HG03064 (cell line): ENCODE data around the gene SCAP.

Experiments
- ATAC-seq: cut with Tn5 transposase; IDR thresholded peaks from one replicate; pipeline ENCODE4 v1.9.1; 2021; ENCODE audit warnings: low read depth; ENCODE audit not compliant: unreplicated experiment

SCAP gene

DNA sequence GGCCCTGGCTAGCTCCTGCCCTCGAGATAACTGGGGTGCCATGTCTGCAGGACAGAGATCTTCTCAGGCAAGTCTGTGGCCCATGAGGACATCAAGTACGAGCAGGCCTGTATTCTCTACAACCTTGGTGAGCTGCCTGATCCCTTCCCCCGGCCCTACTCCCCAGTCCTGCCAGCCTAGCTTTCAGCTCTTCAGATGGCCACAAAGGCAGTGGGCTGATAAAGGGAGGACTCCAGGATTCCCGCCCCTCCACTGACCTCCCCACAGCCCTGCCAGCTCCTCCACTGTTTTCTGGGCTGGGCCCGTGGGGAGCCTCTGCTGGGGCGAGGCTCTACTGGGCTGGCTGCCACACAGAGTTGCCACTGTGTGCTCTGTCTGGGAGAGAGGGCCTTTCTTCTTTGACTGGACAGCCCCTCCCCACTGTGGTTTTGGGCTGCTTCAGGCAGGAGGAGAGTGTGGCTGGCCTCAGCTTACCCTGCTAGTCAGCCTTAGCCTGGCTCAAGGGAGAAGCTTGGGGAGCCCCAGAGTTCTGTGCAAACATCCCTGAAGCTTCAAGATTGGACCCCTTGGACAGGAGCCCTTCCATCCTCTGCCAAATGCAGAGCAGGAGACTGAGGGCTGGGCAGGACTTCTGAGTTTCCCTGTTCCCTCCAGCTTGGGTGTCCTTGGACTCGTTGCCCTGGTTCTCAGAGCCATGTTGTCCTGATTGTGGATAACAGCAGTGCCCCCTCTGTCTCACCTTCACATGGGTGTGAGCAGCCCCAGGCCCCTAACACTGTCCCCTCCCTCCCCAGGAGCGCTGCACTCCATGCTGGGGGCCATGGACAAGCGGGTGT is 70.6 kb downstream of the SCAP start:
- no peak for ATAC-seq

DNA sequence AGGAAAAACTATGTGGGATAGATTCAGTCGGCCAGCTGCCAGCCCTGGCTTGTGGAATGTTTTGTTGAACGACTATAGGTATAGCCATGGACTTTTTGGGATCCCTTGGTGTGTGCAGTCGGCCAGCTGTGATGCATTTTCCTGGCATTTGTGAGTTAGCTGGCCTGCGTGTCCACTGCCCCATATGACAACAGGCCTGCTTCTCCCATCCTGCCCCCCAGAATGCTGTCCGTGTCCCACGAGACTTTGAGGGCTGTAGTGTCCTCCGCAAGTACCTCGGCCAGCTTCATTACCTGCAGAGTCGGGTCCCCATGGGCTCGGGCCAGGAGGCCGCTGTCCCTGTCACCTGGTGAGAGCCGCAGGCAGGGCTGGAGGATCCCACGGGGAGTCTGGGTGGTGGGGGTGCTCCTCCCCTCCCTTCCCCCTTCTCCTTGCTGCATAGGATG is 71.3 kb downstream of the SCAP start:
- no peak for ATAC-seq

DNA sequence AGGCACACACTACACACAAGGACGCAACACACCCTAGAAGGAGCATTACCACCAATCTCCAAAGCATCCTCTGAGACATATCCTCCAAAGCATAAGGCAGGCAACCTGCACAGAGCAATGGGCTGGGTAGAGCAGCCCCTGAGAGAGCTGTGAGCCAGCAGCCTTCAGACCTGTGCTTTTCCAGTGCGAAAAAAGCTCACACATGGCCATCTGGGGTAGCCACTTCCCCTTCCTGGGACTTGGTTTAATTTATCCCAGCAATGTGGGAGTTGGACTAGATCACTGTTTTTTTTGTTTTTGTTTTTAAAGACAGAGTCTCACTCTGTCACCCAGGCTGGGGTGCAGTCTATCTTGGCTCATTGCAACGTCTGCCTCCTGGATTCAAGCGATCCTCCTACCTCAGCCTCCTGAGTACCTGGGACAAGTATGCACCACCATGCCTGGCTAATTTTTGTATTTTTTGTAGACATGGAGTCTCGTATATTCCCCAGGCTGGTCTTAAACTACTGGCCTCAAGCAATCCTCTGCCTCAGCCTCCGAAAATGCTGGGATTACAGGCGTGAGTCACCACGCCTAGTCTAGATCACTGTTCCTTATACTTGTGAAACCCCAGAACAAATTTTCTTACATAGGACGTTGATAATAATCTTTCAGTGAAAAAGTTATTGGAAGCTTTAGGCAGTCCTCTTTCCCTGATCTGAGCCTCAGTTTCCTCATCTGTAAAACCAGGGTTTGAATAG is 76.0 kb downstream of the SCAP start:
- no peak for ATAC-seq

DNA sequence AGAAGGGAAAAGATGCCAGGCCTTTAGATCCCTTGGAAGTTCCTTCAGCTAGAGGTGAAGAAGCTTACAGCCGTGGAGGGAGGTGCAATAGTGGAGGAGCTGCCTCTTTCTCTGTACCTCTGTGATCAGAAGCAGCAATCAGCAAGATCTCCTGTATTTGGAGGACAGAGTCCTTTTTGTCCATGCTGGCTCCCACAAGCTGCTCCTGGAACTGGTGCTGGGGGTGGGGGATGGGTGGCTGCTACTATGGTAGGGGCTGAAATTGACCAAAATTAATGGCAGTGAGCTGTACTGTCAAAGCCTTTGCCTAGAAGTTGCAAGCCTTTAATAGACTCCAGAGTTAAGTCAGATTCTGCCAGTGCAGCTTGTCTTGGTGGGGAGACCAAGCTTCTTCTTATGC is 76.7 kb downstream of the SCAP start:
- ATAC-seq, result no peak

DNA sequence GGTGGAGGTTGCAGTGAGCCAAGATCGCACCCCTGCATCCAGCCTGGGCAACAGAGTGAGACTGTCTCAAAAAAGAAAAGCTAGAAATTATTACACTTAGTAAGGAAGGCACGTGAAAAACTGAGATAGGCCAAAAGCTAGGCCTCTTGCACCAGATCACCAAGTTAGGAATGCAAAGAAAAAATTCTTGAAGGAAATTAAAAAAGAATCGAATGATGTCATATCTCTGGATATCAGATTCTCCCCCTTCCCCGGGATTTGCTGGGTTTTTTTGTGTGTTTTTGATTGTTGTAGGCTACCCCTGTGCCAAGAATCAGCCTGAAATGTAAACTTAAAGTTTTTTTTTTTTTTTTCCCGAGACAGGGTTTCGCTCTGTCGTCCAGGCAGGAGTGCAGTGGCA is 77.5 kb downstream of the SCAP start:
- ATAC-seq, result no peak

DNA sequence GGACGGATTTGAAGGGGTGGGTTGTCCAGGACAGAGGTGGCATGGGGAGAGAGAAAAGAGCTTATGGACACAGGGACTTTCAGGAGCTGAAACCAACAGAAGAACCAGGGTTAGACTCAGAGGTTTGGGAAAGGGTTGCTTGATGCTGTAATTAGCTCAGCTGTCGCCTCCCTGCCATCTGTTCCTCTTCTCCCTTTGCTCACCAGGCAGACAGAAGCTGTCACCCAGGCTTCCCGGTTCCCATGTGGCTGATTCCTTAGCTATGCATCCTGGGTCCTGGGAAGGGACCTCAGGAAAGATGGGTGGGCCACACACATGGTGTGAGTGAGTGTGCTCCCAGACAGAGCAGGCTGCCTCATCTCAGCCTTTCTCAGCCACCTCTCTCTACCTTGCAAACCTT is 80.9 kb downstream of the SCAP start:
- no peak for ATAC-seq

DNA sequence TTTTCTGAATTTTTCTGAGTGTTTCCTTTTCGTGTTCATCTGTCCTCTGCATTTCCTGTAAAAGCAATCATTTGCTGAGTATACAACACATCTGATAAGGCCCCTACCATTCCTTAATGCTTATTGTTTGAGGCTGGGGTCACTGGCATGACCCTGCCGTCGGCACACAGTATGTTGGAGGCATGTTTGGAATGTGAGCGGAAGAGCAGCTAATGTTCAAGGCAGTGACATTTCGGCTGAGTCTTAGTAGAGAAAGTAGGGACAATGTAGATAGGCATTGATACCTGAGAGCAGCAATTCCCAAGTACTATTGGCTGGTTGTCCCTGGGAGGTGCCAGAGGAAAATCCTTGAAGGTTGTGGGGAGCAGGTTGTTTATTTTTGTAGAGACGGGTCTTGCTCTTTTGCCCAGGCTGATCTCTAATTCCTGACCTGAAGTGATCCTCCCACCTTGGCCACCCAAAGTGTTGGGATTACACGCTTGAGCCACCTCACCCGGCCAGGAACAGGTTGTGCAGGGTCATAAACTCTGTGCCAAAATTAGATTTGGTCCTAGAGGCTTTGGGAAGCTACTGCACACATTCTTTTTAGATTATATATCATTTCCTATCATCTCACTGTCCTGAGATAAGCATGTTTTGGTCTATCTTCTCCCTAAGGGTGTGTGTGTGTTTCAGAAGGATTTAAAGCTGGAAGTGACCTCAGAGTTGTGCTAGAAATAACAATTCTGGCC is 81.4 kb downstream of the SCAP start:
- no peak for ATAC-seq

DNA sequence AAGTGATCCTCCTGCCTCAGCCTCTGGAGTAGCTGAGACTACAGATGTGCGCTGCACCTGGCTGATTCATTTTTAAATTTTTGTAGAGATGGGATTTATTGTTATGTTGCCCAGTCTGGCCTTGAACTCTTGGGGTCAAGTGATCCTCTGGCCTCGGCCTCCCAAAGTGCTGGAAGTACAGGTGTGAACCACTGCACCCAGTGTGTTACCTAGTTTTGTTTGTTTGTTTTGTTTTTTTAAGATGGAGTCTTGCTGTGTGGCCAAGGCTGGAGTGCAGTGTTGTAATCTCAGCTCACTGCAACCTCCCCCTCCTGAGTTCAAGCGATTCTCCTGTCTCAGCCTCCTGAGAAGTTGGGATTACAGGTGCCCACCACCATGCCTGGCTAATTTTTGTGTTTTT is 82.8 kb downstream of the SCAP start:
- ATAC-seq, result no peak

DNA sequence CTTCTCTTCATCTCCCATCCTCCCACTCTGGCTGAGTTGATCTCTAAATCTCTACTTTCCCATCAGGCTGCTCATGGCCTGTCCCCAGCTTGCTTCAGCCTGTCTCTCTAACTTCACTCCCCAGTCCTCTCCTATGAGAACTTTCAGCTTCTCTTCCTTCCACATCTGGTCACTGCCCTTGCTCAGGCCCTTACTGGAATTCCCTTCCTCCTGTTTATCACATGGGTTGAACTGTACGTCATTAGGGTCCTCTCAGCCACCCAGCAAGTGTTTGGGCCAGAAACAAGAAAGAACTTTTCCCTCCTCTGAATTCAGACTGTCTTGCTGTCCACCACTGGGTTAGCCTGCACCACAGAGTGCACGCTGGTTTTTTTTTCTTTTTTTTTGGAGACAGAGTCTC is 89.9 kb downstream of the SCAP start:
- no peak for ATAC-seq

DNA sequence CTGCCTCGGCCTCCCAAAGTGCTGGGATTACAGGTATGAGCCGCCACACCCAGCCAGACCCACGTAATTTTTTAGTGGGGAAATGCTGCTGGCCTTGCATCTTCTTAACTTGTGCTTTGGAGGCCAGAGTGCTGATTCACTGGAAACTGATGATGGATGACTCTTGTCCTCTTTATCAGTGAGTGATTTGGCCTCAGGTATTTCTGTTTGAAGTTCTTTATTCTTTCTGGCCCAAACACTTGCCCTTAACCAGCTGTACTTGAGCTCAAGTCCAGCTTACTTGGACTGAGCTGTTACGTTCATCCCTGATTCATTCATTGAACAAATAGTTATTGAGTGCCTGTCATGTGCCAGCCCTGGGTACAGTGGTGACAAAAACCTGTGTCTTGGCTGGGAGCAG is 90.7 kb downstream of the SCAP start:
- no peak for ATAC-seq

DNA sequence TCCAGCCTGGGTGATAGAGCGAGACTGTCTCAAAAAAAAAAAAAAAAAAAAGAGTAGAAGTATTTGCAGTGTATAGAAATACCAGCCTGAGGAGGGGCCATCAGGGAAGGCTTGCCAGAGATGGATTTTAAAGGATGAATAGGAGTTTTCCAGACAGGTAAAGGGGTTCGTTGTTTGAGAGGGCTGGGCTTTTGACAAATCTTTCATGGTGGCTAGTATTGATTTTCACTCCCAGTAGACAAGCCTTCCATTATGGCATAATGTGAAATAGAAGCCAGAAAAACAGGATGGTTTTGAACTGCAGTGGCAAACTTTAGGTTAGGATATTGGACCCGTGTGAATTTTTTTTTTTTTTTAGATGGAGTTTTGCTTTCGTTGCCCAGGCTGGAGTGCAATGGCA is 91.3 kb downstream of the SCAP start:
- no peak for ATAC-seq

DNA sequence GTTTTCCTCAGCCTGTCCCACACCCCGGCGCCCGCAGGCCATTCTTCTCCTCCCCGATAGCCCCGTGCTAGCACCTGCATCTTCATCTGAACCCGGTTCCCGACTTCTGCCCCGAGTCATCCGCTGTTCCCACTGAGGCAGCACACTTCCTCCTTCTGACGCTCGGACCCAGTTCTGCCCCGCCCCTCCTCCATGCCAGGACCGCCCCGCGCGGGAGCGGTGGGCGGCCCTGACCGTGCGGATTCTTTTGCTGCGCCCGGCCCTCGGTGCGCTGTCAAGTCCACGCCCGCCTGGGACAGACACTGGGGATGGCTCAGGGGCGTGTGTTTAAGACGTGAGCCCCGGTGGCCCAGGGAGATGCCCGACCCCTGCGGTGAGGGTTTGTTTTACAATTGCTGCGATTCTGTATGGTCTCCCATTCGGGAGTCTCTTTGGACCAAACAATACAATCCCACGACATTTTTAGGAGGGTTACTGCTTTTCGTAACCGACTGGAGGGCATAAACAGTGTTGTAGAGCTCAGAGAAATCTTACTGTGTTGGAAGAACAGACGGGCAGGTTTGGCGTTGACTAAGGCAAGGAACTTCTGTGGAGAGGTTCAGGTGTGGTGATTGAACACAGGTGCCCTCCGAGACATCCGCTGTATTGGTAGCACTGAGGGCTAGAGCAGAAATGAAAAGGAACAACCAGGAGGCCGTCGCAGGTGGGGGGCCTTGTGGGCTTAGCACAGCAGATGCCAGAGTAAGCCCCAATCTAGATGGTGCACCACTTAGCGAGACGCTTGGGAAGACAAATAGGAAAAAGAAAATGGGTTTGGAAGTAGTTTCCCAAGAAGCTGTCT is 94.2 kb downstream of the SCAP start:
- peak; percentile 41 for ATAC-seq

DNA sequence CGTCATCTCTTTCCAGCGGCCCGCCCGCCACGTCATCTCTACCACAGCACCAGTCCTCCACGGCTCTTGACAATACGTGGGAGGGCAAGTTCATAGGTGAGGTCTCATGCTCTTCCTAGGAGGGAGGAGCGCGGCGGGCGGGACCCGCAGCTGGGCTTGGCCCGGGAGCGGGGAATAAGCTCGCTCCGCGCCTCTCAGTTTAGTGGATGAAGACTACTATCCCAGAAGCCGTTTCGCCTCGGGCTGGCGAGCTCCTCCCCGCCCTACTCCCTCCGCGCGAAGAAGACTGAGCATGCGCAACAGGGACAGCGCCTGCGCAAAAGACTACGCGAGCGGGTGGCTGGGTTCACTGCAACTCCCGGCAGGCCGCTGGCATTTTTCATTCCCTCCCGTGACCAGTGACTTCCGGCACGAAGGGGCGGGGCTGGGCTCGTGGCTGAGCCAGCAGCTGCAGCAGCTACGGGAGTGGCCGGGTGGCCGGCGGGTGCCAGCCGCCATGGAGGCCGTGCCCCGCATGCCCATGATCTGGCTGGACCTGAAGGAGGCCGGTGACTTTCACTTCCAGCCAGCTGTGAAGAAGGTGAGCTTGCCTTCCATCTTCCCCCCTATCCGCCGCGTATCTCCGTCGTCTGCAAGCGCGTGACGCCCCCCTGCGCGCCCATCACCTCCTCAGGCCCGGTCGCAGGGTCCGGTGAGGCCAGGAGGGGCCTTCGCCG is 95.0 kb downstream of the SCAP start, which contains the start of gene PTPN23:
Gene PTPN23, plus strand, starts transcription at position 421 of the 716 bp plus-strand sequence. Its CDS starts 76 bp downstream, at position 497.
- ATAC-seq, result peak; percentile 70

DNA sequence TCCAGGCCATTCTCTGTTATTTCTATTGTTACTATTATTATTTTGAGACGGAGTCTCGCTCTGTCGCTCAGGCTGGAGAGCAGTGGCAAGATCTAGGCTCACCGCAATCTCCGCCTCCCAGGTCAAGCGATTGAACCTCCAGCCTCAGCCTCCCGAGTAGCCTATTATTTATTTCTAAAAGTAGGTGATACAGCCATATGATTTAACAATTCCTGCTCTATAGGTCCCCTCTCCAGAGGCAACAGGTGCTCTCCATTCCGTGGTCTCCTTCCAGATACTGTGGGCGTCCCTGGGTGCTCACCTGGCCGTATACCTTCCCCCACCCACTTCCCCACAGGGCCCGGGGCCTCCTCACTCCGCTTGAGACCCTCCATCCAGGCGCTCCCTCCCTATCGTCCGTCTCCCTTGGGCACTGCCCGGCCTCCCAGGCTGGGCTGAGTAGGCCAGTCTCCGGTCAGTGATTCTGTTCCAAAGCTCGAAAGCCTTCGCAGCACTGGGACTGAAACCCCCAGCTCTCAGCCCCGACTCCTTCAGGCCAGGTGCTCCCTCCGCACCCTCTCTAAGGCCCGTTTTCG is 95.6 kb downstream of the SCAP start:
- ATAC-seq, result no peak

DNA sequence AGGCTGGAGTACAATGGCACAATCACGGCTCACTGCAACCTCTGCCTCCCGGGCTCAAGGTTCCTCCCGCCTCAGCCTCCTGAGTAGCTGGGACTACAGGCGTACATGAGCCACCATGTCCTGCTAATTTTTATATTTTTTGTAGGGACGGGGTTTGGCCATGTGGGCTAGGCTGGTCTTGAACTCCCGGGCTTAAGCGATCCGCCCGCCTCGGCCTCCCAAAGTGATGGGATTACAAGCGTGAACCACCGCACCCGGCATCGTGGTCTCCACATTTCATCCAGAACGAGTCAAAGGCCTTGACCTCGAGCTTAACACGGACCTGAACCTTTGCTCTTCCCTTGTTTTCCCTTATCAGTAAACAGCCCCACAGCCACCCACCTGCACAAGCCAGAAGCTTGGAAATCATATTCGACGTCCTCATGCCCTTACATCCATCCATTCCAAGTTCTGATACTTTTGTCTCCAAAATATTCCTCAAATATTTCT is 96.3 kb downstream of the SCAP start:
- no peak for ATAC-seq

DNA sequence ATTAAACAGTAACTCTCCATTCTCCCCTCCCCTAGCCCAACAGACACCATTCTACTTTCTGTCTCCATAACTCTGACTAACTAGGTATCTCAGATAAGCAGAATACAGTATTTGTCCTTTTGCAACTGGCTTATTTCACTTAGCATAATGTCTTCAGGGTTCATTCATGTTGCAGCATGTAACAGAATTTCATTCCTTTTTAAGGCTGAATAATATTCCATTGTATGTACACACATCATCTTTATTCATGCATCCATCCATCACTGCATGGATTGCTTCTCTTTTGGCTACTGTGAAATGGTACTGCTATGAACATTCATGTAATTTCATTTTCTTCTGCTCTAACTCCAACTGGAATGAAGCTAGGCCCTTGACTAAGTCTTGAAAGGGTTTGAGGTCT is 96.9 kb downstream of the SCAP start:
- no peak for ATAC-seq

DNA sequence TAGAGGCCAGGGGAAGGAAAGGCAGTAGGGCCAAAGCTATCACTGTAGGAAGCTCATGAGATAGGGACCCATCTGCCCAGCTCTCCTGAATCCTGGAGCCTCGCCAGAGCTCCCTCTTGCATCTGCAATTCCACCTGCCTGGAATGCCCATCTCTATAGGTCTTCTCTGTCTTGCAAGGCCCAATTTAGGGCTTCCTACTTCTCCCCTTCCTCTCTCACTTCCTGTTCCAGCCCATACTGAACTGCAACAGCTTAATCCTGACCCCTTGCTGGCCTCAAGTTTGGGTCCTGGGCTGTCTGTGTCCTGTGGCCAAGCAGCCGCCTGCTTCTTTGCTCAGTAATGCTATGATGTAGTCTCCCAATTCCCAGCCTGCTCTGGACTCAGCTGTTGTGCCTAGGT is 98.6 kb downstream of the SCAP start:
- ATAC-seq, result no peak

DNA sequence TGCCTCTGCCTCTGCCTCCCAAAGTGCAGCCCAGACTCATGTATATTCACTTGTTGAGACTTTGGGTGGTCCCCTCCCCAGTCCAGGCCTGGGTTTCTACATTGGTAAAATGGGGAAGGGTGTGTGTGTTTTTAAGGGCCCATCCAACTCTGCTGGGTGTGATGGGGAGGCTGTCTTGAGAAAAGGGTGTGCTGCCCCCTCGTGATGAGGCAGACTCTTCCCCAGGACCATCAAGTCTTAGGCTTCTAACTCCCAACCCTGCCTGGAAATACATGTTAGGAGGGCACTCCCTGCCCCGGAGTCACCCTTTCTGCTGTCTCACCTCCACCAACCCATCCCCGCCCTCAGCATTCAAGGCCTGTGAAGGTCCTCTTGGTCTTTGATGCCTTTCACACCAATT is 99.3 kb downstream of the SCAP start:
- ATAC-seq, result no peak

DNA sequence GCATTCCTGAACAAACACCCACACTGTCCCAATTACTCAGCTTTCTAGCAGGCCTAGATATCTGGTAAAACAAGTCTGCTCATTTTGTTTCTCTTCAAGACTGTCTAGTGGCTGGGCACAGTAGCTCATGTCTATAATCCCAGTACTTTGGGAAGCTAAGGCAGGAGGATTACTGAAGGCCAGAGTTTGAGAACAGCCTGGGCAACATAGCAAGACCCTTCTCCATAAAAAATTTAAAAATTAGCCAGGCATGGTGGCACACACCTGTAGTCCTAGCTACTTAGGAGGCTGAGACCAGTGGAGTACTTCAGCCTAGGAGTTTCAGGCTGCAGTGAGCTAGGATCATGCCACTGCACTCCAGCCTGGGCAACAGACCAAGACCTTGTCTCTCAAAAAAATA is 101.2 kb downstream of the SCAP start:
- no peak for ATAC-seq
